Brain pericyte (primary cell): ENCODE data around the gene CSTPP1.
"Not testable (repeated sequence)": the region's sequence is repeated elsewhere in the genome, so short reads cannot be mapped to it uniquely, and the experiment has no call there.

Source experiments
- DNase-seq: peaks from one replicate; pipeline ENCODE4 v3.0.0-alpha.2; 2012; ENCODE audit warnings: low read depth, low spot score

CSTPP1 gene

GRCh38 chr11:47178737-47179654 is 242.4 kb downstream of the CSTPP1 start:
- no peak for DNase-seq

DNA sequence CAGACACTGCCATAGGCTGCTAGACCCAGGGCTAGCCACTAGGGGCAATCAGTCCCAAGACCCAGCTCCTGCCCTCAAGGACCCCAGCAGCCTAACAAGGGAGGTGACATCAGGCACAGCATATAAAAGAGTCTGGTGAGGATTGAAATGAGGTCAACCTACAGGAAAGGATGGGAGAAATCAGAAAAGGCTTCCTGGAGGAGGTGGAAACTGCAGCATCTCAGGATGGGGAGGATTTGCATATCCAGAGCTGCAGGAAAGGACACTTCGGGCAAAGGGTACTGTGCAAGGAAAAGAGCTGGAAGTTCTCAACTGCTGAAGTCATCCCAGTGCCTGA is 243.1 kb downstream of the CSTPP1 start:
- DNase-seq: no peak

DNA sequence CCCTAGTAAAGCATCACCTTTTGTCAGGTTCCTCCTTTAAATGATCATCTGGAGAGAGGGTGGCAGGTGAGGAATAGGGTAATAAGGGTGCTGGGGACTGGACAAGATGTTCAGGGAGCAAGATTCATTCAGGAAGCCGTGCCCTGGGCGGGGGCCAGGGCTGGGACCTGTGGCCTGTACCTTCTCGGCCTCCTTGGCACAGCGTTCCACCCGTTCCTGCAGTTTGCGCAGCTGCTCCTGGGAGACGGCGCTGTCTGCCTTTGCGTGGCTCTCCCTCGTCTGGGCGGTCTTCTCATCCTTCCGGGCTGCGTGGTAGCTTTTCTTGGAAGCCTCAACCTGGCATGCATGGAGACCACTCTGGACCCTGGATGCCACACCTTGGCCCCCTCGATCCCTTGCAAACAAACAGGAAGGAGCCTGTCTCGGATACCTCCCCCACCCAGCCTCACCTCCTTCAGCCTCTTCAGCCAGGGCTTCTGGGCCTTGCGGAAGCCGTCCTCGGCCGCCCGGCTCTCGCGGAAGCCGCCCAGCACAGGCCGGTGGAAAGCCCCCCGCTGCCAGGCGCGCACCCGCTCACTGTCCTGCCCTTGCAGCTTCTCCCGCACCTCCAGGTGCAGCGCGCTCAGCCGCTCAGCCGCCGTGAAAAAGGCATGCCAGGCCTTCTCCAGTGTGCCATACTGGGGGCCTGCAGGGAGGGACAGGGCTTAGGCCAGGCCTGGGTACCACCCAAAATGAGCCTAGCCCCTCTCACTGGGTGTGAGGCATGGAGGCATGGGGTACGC is 243.6 kb downstream of the CSTPP1 start:
- DNase-seq: no peak

DNA sequence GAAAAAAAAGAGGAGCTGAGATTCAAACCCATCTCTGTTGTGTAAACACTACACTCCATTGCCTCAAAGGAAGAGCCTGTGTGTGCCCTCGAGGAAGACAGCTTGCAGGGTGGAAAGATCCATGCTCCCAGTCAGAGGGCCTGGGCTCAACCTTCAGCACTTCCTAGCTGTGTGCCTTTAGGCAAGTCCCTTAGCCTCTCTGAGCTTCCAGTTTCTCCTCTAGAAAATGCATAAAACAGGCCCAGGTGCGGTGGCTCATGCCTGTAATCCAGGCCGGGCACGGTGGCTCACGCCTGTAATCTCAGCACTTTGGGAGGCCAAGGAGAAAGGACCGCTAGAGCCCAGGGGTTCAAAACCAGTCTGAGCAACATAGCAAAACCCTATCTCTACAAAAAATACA is 244.7 kb downstream of the CSTPP1 start:
- DNase-seq: no peak

DNA sequence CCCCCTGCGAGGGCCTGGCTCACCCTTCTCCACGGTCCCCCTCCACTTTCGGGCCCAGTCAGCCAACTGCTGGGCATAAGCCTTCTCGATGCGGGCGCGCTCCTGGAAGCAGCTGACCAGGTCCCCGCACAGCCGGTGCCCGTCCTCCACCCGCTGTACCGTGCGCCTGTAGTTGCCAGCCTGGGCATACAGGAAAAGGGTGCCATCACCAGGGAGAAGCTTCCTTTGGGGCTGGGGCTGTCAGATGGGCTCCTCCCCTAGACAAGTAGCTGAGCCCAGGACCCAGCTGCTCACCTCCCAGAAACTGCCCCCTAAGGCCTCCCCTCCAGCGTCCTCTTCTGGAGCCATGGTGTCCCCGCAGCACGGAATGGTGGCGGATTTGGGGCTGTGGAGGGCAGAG is 245.8 kb downstream of the CSTPP1 start:
- DNase-seq: no peak

DNA sequence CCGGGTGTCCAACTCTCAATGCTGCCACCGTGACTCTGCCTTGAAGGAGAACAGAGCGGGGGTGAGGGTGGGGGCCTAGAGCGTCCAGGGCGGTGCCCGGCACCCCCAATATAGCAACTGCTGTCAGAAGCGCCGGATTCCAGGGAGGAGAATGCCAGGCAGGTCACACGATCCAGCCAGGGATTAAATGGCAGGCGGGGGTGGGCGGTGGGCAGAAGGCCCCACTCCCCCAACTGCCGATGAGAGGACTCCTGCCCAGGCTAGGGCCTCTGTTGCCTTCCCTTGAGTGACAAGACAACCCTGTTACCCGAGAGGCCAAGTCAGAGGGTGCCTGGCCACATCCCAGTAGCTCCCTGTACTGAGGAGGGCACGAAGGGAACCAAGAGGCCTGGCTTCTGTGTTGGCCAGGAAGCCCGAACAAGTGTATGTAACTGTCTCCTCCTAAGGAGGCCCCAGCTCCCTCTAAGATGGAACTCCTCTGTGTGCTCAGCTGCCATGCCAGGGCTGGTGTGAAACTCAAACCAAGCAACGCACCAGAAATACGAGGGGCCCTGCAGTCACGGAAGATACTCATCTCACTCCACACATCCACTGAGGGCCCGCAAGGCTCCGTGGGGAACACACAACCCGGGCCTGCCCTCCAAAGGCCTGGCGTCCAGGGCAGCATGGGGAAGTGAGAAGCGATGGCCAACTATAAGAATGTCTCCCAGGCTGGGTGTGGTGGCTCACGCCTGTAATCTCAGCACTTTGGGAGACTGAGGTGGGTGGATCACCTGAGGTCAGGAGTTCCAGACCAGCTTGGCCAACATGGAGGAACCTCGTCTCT is 246.7 kb downstream of the CSTPP1 start:
- DNase-seq: no peak

GRCh38 chr11:47183969-47184368 is 247.4 kb downstream of the CSTPP1 start:
- DNase-seq: no peak

DNA sequence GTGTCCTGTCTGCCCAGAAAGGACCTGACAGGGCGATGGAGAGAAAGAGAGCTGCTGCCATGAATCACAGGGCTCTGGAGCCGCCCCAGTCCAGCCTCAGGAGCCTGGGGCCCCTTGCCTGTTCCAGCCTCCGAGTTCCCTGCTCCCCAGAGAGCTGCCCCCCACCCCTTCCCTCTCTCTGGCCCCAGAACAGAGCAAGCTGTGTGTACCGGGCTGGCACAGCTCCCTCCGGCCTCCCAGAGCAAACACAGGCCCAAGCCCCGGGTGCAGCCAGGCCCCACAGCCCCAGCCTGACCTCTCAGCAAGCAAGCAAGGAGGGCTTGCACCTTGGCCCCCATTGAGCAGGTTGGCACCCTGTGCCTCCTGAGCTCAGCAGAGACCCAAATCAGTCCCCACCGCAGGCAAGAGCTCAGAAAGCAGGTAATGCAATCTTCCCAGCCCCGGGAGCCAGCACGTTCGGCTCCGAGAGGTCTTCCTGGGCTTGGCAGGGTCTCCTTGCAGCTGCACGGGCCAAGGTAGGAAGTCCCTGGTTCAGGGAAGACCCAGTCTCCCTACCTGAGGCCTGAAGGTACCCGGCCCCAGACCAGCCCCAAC is 248.2 kb downstream of the CSTPP1 start:
- DNase-seq: no peak

- no peak for DNase-seq
Measured at GRCh38 chr11:47185305-47186075, 248.9 kb downstream of the CSTPP1 start.

DNA sequence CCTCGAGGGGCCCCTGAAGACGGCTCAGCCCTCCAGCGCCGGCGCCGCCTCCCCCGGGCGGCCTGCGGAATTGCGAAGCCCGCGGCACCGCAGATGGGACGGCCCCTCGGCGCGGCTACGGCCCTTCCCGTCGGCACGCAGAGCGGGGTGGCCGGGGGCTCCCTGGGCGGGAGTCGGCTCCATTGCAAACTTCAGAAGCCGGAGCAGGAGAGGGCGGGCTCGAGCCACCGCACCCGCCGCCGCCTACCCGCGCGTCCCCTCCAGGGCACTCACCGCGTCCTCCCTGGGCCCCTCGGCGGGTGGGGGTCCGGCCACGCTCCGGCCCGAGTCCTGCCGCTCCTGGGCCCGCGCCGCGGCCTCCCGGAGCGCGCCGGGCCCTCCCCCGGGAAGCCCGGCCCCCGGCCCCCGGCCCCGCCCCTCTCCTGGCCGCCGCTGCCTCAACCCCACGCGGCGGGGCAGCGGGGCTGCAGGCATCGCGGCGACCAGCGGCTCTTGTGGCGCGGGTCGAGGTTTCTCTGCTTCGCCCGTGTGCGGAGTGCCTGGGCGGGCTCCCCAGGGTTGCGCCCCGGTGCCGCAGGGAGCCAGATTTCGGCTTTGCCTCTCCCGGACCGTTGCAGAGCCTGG is 249.6 kb downstream of the CSTPP1 start, which contains the start of gene PACSIN3:
Gene PACSIN3, minus strand, starts transcription at position 359 of the 624 bp plus-strand sequence. CDS start 3,707 bp downstream, outside the sequence.
- no peak for DNase-seq

GRCh38 chr11:47186700-47187695 is 250.4 kb downstream of the CSTPP1 start:
- no peak for DNase-seq

DNA sequence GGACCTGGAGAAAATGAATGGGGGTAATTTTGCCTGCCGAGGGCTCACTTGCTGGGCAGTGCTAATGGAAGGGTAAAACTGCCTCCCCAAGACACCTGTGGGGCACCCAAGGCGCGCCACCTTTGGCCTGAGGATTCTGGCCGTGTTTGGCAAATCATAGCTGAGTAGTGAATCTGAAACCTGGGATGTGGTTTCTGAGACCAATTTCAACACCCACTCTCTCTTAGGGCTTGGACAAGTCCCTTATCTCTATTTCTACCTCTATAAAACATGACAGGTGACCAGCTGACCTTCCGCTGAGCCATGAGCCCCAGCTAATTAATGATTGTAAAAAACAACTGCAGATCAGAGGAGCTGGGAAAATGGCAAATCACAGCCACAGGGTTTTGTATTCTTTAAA is 251.2 kb downstream of the CSTPP1 start:
- DNase-seq: no peak

DNA sequence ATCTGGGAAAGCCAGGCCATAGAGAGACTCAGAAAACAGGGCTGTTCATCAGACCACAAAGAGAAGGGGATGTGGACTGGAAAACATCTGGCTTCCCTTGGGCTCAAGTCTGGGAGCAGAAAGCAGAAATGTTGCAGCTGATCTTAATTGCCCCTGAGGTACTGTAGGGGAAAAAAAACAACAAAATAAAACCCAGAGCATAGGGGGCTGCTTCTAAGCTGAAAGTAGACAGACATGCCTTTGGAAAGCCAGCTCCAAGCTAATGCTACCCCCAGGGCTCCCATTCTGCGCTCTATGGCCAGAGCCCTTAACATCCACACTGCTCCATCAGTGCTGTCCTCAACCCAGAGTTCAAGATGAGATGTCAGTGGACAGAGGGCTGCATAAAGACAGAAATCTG is 251.7 kb downstream of the CSTPP1 start:
- no peak for DNase-seq

DNA sequence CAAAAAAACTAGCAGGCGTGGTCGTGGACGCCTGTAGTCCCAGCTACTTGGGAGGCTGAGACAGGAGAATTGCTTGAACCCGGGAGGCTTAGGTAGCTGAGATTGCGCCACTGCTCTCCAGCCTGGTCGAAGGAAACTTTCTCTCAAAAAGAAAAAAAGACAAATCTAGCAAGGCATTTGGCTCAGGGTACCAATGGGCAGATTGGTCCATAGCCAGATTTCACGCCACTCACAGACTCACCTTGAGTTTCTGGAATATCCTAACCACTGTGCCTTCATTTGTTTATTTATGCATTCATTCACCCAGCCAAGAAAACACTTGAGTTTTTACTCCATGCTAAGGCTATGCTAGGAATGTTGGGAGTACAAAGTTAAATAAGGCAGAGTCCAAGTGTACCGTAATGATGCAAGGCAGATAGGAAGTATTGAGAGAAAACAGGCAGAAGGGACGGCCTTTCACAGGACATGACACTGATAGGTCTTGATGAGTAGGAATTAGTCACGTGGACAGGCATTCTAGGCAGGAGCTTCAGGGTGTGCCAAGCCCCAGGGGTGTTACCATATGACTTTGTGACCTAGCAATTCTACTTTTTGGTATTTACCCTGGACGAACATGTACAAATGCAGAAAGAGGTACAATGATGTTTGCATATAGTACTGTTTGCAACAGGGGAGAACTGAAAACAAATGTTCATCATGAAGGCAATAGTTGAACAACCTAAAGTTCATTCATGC is 252.7 kb downstream of the CSTPP1 start:
- DNase-seq: no peak

DNA sequence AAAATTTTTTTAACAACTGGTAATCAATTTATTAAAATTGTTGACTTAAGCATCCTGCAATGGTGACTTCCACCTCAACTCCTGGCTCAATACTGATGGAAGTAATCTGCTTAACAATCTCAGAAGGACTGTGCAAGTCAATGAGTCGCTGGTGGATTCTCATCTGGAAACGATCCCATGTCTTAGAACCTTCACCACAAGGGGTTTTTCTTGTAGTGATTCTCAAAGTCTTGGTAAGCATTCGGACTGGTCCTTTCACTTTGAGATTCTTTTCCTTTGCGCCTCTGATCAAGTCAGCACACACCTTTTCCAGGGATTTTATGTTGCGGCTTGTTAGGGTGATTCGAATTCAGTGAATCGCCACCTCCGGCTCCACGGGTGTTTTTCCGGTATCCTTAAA is 254.6 kb downstream of the CSTPP1 start:
- not testable (repeated sequence) for DNase-seq

DNA sequence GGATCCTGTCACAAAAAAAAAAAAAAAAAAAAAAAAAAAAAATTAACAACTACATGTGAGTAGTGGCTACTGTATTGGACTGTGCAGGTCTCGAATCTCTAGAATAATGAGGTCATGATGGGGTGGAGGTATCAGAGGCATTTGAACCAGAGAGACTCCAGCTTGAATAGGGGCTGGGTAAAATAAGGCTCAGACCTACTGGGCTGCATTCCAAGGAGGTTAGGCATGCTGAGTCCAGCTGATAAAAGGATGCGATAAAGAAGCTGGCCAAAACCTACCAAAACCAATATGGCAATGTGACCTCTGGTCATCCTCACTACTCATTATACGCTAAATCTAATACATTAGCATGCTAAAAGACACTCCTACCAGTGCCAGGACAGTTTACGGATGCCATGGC is 255.6 kb downstream of the CSTPP1 start:
- DNase-seq: no peak

GRCh38 chr11:47198161-47198560 is 261.6 kb downstream of the CSTPP1 start:
- not testable (repeated sequence) for DNase-seq

- no peak for DNase-seq
Measured at GRCh38 chr11:47201015-47201414, 264.5 kb downstream of the CSTPP1 start.
